Thyroid gland (tissue), 4 donors: ENCODE measurements around the gene NTPCR.

Source experiments
- CTCF ChIP-seq, 6 experiments: fragments of 200-600 bp in 3 of 6; fragments of 450-650 bp in 3 of 6; sonication (generic) in 3 of 6; IDR thresholded peaks; one replicate each; pipeline ENCODE4 v1.5.1; 2016 to 2019; ENCODE audit warnings: antibody characterized with exemption in 6 of 6, mild to moderate bottlenecking in 2 of 6, inconsistent platforms in 1 of 6, moderate library complexity in 1 of 6
- POLR2A ChIP-seq, 2 donors: fragments of 450-650 bp; IDR thresholded peaks; one replicate each; pipeline ENCODE4 v1.6.1; 2017; ENCODE audit warnings: antibody characterized with exemption in 2 of 2, mild to moderate bottlenecking in 2 of 2, moderate library complexity in 1 of 2

GRCh38 chr1:232979558-232979957, 29.1 kb downstream of the NTPCR start:
- TF ChIP-seq CTCF (IDR thresholded peaks at IDR 0.05), result no peak
- no peak for TF ChIP-seq POLR2A (IDR thresholded peaks at IDR 0.05)
